GM12878 (cell line): Measurements from ENCODE around the gene NCBP1.

Experiments
- BHLHE40 ChIP-seq, 2 experiments: fragments of 450-650 bp in 1 of 2; IDR thresholded peaks; 2 replicates each; pipeline ENCODE4 v1.6.1; 2011 to 2017; ENCODE audit warnings: low read depth in 2 of 2, borderline replicate concordance in 1 of 2, improper control_type of control experiment in 1 of 2, low read length in 1 of 2, mild to moderate bottlenecking in 1 of 2
- ETV6 ChIP-seq, 2 experiments: fragments of 450-650 bp in 1 of 2; IDR thresholded peaks in 1 of 2; conservative IDR thresholded peaks in 1 of 2; 2 replicates each; pipeline ENCODE4 v1.6.1; 2014; ENCODE audit warnings: antibody characterized with exemption in 1 of 2, borderline replicate concordance in 1 of 2, low read depth in 1 of 2, mild to moderate bottlenecking in 1 of 2, moderate library complexity in 1 of 2
- POLR2AphosphoS5 ChIP-seq: IDR thresholded peaks from 2 replicates; pipeline ENCODE4 v1.6.1; 2011; ENCODE audit warnings: mild to moderate bottlenecking, low read length, inconsistent platforms

DNA sequence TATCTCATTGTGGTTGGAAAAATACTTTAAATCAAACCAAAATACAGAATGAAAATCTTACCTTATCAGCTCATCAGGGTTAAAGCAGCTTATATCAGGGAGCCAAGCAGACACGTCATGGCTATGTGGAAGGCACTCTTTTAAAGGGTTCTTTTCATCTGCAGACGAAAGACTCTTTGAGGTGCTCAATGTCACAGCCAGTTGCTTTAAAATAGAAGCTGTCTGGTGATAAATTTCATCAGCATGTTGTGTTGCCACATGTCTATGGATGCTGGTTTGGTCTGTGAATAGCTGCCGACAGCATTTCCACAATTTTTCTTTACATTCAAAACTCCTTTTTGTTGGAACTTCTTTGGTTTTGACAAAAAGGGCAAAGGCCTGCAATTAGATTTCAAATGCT is 8.0 kb upstream of the NCBP1 start:
- TF ChIP-seq POLR2AphosphoS5 = no peak
- no peak for TF ChIP-seq ETV6 (conservative IDR thresholded peaks at IDR 0.05 in 1 of 2, IDR thresholded peaks at IDR 0.05 in 1 of 2; ENCODE audit: borderline replicate concordance in 1 of 2, low read depth in 1 of 2)
- TF ChIP-seq BHLHE40 (IDR thresholded peaks at IDR 0.05; ENCODE audit: borderline replicate concordance in 1 of 2, low read depth in 2 of 2, low read length in 1 of 2) = no peak
